Endothelial cell of umbilical vein (primary cell): ENCODE measurements around the gene MCF2.

Experiments
- MYC ChIP-seq: IDR thresholded peaks from one replicate; pipeline ENCODE4 v1.6.1; 2011; ENCODE audit warnings: mild to moderate bottlenecking, low read depth, low read length
- TF ChIP-seq, protein P1 (sequence below), 2 donors: IDR thresholded peaks; 1 replicate in 1 of 2; 2 replicates in 1 of 2; pipeline ENCODE4 v1.5.1; 2011; ENCODE audit warnings: low read length in 2 of 2, mild to moderate bottlenecking in 2 of 2, moderate library complexity in 2 of 2, control low read depth in 1 of 2, inconsistent platforms in 1 of 2, low read depth in 1 of 2; ENCODE audit not compliant: insufficient read depth in 1 of 2; ENCODE audit errors: extremely low read depth in 1 of 2

DNA sequence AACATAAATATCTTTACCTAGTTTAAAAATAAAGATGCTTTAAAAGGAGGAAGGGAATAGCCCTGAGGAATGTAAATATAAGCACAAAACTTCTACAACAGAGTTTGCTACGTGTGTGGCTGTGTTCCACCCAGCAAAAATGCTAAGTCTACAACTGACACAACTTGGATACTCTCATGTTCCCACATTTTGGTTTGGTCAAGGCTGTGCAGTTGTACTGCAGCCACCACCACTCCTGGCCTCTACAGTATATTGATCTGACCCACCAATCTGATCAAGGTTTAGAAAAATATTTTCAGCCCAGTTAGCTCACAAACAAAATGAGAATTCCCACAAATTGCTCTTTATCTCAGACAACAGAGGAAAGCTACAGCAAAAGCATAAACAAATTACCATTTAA is 165.3 kb downstream of the MCF2 start:
- TF ChIP-seq, protein P1, sequence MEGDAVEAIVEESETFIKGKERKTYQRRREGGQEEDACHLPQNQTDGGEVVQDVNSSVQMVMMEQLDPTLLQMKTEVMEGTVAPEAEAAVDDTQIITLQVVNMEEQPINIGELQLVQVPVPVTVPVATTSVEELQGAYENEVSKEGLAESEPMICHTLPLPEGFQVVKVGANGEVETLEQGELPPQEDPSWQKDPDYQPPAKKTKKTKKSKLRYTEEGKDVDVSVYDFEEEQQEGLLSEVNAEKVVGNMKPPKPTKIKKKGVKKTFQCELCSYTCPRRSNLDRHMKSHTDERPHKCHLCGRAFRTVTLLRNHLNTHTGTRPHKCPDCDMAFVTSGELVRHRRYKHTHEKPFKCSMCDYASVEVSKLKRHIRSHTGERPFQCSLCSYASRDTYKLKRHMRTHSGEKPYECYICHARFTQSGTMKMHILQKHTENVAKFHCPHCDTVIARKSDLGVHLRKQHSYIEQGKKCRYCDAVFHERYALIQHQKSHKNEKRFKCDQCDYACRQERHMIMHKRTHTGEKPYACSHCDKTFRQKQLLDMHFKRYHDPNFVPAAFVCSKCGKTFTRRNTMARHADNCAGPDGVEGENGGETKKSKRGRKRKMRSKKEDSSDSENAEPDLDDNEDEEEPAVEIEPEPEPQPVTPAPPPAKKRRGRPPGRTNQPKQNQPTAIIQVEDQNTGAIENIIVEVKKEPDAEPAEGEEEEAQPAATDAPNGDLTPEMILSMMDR (IDR thresholded peaks at IDR 0.05; ENCODE audit: extremely low read depth in 1 of 2, insufficient read depth in 1 of 2, low read depth in 1 of 2, low read length in 2 of 2): no peak
- no peak for TF ChIP-seq MYC
